ENCODE results near the gene RIPOR1.
"Not testable (repeated sequence)": the region's sequence is repeated elsewhere in the genome, so short reads cannot be mapped to it uniquely, and the experiment has no call there.

Gene RIPOR1

GRCh38 chr16:67504031-67505021 lies 24.3 kb upstream of the RIPOR1 start:
- DNase-seq (ENCODE audit: low read depth), result no peak

GRCh38 chr16:67506468-67506867 lies 22.2 kb upstream of the RIPOR1 start:
- DNase-seq (ENCODE audit: low read depth), result no peak
- no peak for TF ChIP-seq CTCF (IDR thresholded peaks at IDR 0.05; ENCODE audit: control insufficient read depth, extremely low read depth, insufficient read depth)
- no peak overlapping the region for H3K4me3 ChIP-seq (ENCODE audit: low read depth, low read length)

More at GRCh38 chr16:67504031-67505021, 24.3 kb upstream of the RIPOR1 start:
- no peak overlapping the region for H3K4me3 ChIP-seq (ENCODE audit: low read depth, low read length)
- no peak for TF ChIP-seq CTCF (IDR thresholded peaks at IDR 0.05; ENCODE audit: control insufficient read depth, extremely low read depth, insufficient read depth)

GRCh38 chr16:67509016-67509415 lies 19.6 kb upstream of the RIPOR1 start:
- DNase-seq (ENCODE audit: low read depth), result no peak
- no peak overlapping the region for H3K4me3 ChIP-seq (ENCODE audit: low read depth, low read length)
- no peak for TF ChIP-seq CTCF (IDR thresholded peaks at IDR 0.05; ENCODE audit: control insufficient read depth, extremely low read depth, insufficient read depth)

GRCh38 chr16:67513892-67514291 lies 14.7 kb upstream of the RIPOR1 start:
- not testable (repeated sequence) for DNase-seq (ENCODE audit: low read depth); H3K4me3 ChIP-seq (ENCODE audit: low read depth, low read length)

GRCh38 chr16:67514382-67514828 lies 14.2 kb upstream of the RIPOR1 start:
- H3K4me3 ChIP-seq (ENCODE audit: low read depth, low read length), result no peak overlapping the region
- DNase-seq (ENCODE audit: low read depth), result peak; percentile 65
- TF ChIP-seq CTCF (IDR thresholded peaks at IDR 0.05; ENCODE audit: control insufficient read depth, extremely low read depth, insufficient read depth), result peak; percentile 77

GRCh38 chr16:67516296-67517154 lies 12.1 kb upstream of the RIPOR1 start:
- no peak for TF ChIP-seq CTCF (IDR thresholded peaks at IDR 0.05; ENCODE audit: control insufficient read depth, extremely low read depth, insufficient read depth)
- no peak for DNase-seq (ENCODE audit: low read depth)
- H3K4me3 ChIP-seq (ENCODE audit: low read depth, low read length), result no peak overlapping the region

GRCh38 chr16:67517155-67517445 lies 11.5 kb upstream of the RIPOR1 start:
- no peak for DNase-seq (ENCODE audit: low read depth)
- TF ChIP-seq CTCF (IDR thresholded peaks at IDR 0.05; ENCODE audit: control insufficient read depth, extremely low read depth, insufficient read depth), result no peak
- H3K4me3 ChIP-seq (ENCODE audit: low read depth, low read length), result no peak overlapping the region

Data from LNCaP clone FGC (cell line).